HG03025 (cell line): ENCODE measurements around the gene NCBP1.
"Not testable (repeated sequence)": the region's sequence is repeated elsewhere in the genome, so short reads cannot be mapped to it uniquely, and the experiment has no call there.

Source experiments
- ATAC-seq: cut with Tn5 transposase; IDR thresholded peaks from one replicate; pipeline ENCODE4 v1.9.1; 2021; ENCODE audit warnings: mild to moderate bottlenecking, moderate library complexity; ENCODE audit not compliant: unreplicated experiment, low FRiP score

Gene NCBP1, protein sequence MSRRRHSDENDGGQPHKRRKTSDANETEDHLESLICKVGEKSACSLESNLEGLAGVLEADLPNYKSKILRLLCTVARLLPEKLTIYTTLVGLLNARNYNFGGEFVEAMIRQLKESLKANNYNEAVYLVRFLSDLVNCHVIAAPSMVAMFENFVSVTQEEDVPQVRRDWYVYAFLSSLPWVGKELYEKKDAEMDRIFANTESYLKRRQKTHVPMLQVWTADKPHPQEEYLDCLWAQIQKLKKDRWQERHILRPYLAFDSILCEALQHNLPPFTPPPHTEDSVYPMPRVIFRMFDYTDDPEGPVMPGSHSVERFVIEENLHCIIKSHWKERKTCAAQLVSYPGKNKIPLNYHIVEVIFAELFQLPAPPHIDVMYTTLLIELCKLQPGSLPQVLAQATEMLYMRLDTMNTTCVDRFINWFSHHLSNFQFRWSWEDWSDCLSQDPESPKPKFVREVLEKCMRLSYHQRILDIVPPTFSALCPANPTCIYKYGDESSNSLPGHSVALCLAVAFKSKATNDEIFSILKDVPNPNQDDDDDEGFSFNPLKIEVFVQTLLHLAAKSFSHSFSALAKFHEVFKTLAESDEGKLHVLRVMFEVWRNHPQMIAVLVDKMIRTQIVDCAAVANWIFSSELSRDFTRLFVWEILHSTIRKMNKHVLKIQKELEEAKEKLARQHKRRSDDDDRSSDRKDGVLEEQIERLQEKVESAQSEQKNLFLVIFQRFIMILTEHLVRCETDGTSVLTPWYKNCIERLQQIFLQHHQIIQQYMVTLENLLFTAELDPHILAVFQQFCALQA

DNA sequence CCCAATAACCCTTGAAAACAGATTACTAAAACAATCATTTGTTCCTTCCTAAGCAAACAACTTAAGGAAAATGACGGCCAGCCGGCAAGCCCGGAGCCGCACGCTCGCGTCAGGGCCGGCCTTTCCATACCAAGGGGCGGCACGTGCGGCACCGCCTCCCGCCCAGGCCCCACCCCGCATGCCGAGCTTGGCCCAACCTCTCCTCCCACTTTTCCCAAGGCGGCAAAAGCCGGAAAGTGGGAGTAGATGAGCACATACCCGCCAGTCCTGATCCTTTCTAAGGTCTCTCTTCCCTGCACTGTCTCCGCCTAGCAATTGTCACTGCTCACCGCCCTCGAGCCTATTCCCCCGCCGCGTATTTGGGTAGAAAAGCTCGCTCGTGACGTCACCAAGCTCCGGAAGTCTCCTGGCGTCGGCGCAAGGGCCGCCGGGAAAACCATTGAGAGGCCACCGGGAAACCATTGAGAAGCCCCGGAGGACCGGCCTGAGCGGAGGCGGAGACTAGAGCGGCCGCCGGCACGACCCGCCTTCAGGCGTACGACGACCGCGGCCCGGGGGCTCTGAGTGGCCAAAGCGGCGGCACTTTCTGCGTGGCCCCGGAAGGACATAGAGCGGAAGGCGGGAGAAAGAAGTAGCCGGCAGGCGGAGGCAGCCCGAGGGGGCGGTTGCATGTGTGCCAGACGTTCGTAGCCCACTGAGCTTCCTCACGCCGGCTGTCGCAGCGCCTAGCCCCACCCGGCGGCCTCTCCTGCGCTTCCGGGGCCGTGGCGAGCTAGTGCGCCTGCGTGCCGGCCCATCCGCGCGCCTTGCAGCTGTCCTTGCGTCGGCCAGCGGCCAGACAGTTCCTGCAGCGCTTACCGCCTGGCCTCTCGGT is at the start of gene NCBP1, which contains the start of gene TSTD2:
TSS of gene NCBP1 (plus strand) at position 837 of the 874 bp plus-strand sequence. CDS start 61 bp downstream, outside the sequence.
TSS of gene TSTD2 (minus strand) at position 384 of the 874 bp plus-strand sequence. CDS start 5,806 bp downstream, outside the sequence.
- ATAC-seq, result peak; percentile 82

- ATAC-seq, result not testable (repeated sequence)
These were observed 48.8 kb upstream of the NCBP1 start for GRCh38 chr9:97584778-97585177.

- ATAC-seq, result not testable (repeated sequence)
These were observed 46.7 kb upstream of the NCBP1 start for GRCh38 chr9:97586909-97587308.

- no peak for ATAC-seq
These were observed 42.1 kb upstream of the NCBP1 start for GRCh38 chr9:97591535-97591934.

- no peak for ATAC-seq
These were observed 41.5 kb upstream of the NCBP1 start for GRCh38 chr9:97592126-97592525.

DNA sequence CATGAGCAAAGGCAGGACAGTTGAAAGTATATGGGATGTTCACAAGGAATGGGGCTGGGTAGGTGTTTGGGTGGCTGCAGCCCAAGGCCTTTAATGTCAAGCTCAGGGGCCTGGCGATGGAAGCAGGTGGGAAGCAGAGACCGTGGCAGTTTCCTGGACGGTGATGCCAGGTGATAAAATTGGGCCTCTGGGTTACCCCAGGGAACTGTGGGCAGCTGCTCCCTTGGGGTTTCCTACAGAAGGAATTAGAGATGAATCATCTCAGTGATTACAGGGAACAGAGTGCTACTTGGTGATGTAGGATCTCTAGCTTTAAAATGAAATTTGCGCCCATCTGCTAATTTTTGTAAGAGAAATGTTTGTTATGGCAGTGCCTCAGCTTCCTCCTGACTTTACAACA is 39.7 kb upstream of the NCBP1 start:
- no peak for ATAC-seq

DNA sequence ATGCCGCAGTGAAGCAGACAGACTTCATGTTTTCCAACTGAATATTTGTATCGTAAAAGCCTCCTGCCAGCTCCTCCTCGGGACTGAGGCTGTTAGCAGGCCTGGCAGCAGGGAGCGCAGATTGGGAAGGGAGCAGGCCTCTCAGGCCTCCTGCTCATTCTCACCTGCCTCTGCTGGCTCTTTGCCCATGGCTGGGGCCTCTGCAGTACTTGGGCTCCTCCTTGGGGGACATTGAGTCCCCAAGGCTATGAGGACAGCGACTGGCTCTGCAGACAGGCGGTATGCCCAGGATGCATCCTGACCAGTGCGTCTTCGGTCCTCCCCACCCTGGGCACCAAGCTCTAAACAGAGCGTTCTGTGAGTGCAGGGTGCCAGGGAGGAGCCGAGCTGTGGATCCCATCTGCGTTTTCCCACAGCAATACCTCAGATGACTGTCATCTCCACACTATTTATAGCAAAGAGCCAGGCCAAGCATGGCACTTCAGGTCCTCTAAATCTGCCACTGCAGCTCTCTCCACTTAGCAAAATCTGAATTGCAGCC is 39.2 kb upstream of the NCBP1 start:
- no peak for ATAC-seq

GRCh38 chr9:97596906-97597305 is 36.7 kb upstream of the NCBP1 start:
- ATAC-seq, result no peak

- ATAC-seq, result peak; percentile 64
These were observed 34.9 kb upstream of the NCBP1 start for GRCh38 chr9:97598461-97599288.

DNA sequence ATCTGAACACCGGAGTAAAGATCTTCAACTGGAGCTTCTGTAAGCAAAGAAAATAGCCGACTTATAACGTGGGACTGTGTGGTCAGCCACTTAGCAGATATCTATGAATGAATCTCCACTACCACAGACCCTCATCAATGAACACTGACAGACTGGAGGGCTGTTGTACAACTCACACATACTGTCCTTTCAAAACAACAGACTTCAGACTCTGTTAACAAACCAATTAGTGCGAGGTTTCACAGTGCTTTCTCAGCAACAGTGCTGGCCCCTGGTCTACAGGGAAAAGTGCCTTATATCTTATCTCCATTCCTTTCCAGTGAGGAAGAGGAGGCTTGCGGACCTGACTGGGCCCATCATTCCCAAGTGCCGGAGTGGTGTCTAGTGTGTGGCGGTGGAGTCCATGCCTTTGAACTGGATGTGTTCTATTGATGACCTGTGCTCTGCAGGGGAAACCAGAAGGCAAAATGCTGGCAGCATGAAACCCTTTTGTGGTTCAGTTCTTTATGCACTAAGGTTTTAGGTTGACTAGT is 34.2 kb upstream of the NCBP1 start:
- ATAC-seq, result no peak

DNA sequence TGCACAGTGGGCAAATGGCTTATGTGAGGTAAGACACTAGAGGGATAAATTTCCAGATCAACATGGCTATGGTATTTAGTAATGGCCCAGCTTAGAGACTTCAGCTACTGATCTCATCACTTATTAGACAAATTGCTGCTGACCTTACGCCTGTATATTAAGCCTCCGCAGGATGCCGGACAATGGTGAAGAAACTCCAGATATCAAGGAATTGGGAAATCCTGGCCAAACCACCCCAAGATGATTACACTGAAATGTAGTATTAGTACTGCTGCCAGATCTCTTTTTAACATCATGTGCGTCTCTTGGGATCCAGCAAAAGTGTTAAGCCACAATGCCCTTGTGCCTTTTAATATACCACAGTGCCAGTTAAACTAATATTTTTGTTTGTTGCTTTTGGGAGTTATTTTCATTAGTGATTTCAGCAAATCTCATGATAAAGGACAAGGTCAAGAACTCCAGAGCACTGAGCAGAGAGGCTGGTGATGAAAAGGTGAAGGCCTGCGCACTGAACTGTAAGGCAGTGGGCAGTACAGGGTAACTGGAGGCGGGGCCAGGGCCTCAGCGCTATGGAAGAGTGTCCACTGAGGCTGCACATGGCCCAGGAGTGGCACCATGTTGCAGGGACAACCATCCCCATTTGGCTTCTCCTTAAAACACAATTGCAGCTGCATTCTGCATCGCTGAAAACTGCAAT is 32.9 kb upstream of the NCBP1 start:
- no peak for ATAC-seq

DNA sequence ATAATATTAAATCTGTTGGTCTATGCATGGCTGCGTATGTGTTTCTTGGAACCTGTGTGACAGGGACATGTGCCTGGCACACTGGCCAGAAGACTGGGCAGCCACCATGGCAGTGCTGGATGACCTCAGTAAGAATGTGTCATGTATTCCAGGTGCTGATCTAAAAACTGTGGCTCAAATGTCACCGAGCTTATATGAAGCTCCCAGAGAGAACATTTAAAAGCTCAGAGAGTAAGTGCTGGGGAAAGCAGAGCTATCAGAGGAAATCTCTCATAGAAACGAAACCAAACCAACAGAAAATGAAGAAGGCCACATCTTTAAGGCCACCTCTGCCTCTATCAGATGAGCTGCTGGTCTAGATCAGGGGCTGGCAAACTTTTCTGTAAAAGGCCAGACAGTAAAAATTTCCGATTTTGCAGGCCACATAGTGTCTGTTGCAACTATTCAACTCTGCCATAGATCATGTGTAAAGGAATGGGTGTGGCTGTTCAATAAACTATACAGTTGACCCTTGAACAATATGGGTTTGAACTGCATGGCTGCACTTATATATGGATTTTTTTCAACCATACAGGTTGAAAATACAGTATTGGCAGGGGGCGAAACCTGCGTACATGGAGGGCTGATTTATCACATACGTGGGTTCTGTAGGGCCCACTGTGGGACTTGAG is 32.3 kb upstream of the NCBP1 start:
- ATAC-seq, result no peak

DNA sequence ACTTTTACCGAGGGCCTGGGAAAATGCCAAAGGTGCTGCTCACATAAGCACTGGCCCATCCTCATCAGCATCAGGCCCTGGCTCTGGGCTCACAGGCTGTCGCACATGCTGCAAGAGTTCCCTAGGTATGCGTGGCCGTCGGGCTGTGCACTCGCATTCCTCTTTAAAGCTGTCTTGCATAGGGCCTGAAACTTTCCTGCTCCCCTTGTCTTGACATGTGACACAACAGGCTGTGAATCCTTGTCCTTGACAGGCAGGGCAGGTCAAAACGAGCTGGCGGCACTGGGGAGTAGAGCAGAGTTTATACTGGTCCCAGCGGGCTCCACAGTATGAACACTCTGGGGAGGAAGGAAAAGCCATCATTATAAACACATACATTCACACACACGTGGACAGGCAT is 31.2 kb upstream of the NCBP1 start:
- no peak for ATAC-seq

GRCh38 chr9:97604901-97605645 is 28.5 kb upstream of the NCBP1 start:
- no peak for ATAC-seq

DNA sequence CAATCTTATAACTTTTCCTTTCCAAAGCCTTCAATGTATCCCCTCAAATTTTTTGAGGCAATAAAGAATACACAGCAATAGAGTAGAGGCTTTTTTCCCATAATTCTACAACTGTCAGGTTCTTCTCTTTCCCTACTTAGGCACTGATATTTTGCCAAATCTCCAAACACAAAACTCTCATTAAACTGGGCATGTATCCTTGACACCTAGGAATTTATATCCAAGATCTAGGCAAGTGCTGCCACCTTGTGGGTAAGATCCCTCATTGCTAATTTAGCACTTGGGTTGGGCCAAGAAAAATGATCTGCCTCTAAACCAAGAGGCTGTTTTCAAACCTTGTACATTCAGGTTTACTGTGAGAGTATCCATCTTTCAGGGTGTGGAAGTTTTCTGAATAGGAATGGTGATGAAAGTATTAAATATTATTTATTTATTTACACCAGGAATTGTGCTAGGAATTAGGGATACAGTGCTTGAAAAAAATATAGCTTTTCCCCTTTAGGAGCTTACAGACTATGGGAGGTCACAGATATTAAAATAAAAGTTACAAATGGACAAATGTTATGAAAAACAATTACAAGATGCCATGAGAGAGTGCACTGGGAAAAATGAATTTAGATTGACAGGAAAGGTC is 18.1 kb upstream of the NCBP1 start:
- ATAC-seq, result no peak

DNA sequence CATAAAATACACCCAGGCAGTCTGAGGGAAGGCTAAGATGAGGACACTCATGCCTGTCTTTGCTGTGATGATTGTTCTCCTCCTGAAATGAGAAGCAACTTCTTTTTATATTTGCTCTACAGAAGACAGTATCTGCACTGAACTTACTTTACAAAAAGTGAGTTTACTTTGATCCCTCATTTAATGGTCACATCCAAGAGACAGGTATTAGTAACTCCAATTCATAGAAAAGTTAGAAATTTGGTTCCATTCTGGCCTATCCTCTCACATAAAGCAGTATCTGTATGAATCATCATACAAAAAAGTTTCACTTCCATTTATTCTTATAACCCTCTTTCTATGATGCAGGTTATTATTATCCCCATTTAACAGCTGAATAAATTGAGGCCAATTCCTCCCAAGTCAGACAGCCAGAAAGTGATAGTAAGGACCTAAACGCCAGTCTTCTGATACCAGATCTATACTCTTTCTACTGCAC is 15.6 kb upstream of the NCBP1 start:
- ATAC-seq, result no peak

DNA sequence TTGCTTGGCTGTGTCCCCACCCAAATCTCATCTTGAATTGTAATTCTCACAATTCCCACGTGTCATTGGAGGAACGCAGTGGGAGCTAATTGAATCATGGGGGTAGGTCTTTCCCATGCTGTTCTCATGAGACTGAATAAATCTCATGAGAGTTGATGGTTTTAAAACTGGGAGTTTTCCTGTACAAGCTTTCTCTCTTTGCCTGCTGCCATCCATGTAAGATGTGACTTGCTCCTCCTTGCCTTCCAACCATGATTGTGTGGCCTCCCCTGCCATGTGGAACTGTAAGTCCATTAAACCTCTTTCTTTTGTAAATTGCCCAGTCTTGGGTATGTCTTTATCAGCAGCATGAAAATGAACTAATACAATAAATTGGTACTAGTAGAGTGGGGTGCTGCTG is 13.6 kb upstream of the NCBP1 start:
- ATAC-seq, result not testable (repeated sequence)
